ENCODE data around the gene POLL.

GRCh38 chr10:101575580-101576210 is 12.4 kb downstream of the POLL start:
- no peak for TF ChIP-seq CTCF (IDR thresholded peaks at IDR 0.05; ENCODE audit: insufficient read depth, low read length, poor library complexity, severe bottlenecking)
- TF ChIP-seq EZH2phosphoT487 (conservative IDR thresholded peaks at IDR 0.05; ENCODE audit: low read length), result no peak

Measured in SU-DHL-6 (cell line).